WTC11 (cell line): Measurements from ENCODE around the gene HLCS. TPM values are rescaled to one million over a fixed set of nuclear protein-coding genes. Genes with fewer than 3 reads are reported as not detected.
"Not testable (repeated sequence)": the region's sequence is repeated elsewhere in the genome, so short reads cannot be mapped to it uniquely, and the experiment has no call there.

Source experiments
- ATAC-seq: fragments of 200-7000 bp; cut with Tn5 transposase; 2 replicates; pipeline ENCODE4 v1.10.0; 2021; ENCODE audit warnings: mild to moderate bottlenecking, moderate library complexity
- CTCF ChIA-PET: fragments of 300-600 bp; sonication (Branson Sonifier 250); formaldehyde crosslinking; loops from one replicate; lab custom pipeline; 2021; ENCODE audit warnings: antibody characterized with exemption; lab: Charles Lee
- POLR2A ChIA-PET: fragments of 350-600 bp; sonication (Branson Sonifier 250); formaldehyde crosslinking; loops from one replicate; lab custom pipeline; 2021; ENCODE audit warnings: antibody characterized with exemption; lab: Charles Lee
- DNase-seq: peaks from one replicate; pipeline ENCODE4 v3.0.0; 2021; ENCODE audit warnings: low spot score
- H3K27ac Mint-ChIP-seq: 2 replicates; pipeline ENCODE4 v1.8.0; 2021; ENCODE audit warnings: mixed read lengths
- H3K27me3 Mint-ChIP-seq: 2 replicates; pipeline ENCODE4 v1.8.0; 2021; ENCODE audit warnings: low read depth, mild to moderate bottlenecking, moderate library complexity, mixed read lengths
- H3K36me3 Mint-ChIP-seq: 2 replicates; pipeline ENCODE4 v1.8.0; 2021; ENCODE audit warnings: mixed read lengths
- H3K4me1 Mint-ChIP-seq: 2 replicates; pipeline ENCODE4 v1.8.0; 2022; ENCODE audit warnings: mixed read lengths
- H3K4me3 Mint-ChIP-seq: 2 replicates; pipeline ENCODE4 v1.8.0; 2021; ENCODE audit warnings: mild to moderate bottlenecking, moderate library complexity, mixed read lengths
- H3K9me3 Mint-ChIP-seq: 2 replicates; pipeline ENCODE4 v1.8.0; 2021; ENCODE audit warnings: mixed read lengths
- AFF4 ChIP-seq: sonication (generic); formaldehyde crosslinking; IDR thresholded peaks from 2 replicates; pipeline ENCODE4 v1.8.1; 2023; ENCODE audit warnings: mild to moderate bottlenecking, missing genetic modification reagents, borderline replicate concordance
- FOXP1 ChIP-seq: sonication (generic); formaldehyde crosslinking; IDR thresholded peaks from 2 replicates; pipeline ENCODE4 v1.8.0; 2022; ENCODE audit warnings: missing genetic modification reagents, mild to moderate bottlenecking, moderate library complexity, borderline replicate concordance
- GTF2I ChIP-seq: fragments of 250-450 bp; sonication (Bioruptor Pico); conservative IDR thresholded peaks from 2 replicates; pipeline ENCODE4 v1.4.0; 2021; ENCODE audit warnings: mild to moderate bottlenecking
- HMGXB4 ChIP-seq: sonication (generic); formaldehyde crosslinking; IDR thresholded peaks from 2 replicates; pipeline ENCODE4 v1.8.1; 2023; ENCODE audit warnings: mild to moderate bottlenecking, moderate library complexity, missing genetic modification reagents
- SMAD4 ChIP-seq: sonication (generic); formaldehyde crosslinking; IDR thresholded peaks from 2 replicates; pipeline ENCODE4 v1.8.0; 2022; ENCODE audit warnings: mild to moderate bottlenecking, missing genetic modification reagents
- SP1 ChIP-seq: sonication (generic); formaldehyde crosslinking; conservative IDR thresholded peaks from 2 replicates; pipeline ENCODE4 v1.8.1; 2022; ENCODE audit warnings: missing genetic modification reagents
- TP53 ChIP-seq: sonication (generic); formaldehyde crosslinking; IDR thresholded peaks from 2 replicates; pipeline ENCODE4 v1.8.1; 2023; ENCODE audit warnings: mild to moderate bottlenecking, missing genetic modification reagents
- ZMAT4 ChIP-seq: fragments of 250-450 bp; sonication (Bioruptor Pico); IDR thresholded peaks from 2 replicates; pipeline ENCODE4 v1.9.0; 2021; ENCODE audit warnings: mild to moderate bottlenecking
- ZNF121 ChIP-seq: sonication (generic); formaldehyde crosslinking; IDR thresholded peaks from 2 replicates; pipeline ENCODE4 v1.8.0; 2023; ENCODE audit warnings: missing genetic modification reagents
- ZNF263 ChIP-seq: sonication (generic); formaldehyde crosslinking; IDR thresholded peaks from 2 replicates; pipeline ENCODE4 v1.8.1; 2022; ENCODE audit warnings: low read depth, mild to moderate bottlenecking, moderate library complexity, missing genetic modification reagents
- ZNF281 ChIP-seq: sonication (generic); formaldehyde crosslinking; IDR thresholded peaks from 2 replicates; pipeline ENCODE4 v1.8.0; 2023; ENCODE audit warnings: mild to moderate bottlenecking, missing genetic modification reagents
- total RNA-seq: library from RNA; stranded (reverse); gene quantifications from 3 replicates; pipeline ENCODE4 v1.2.3, GENCODE V29; 2021

HLCS gene
- total RNA-seq, 1 experiment from 2014 or later: 9.3 TPM

GRCh38 chr21:37003917-37004316 lies 37.4 kb upstream of the HLCS start:
- H3K27me3 Mint-ChIP-seq: peaks cover 62% of the 10 kb centered on the region
- H3K4me3 Mint-ChIP-seq, H3K9me3 Mint-ChIP-seq, POLR2A ChIA-PET, H3K27ac Mint-ChIP-seq, H3K4me1 Mint-ChIP-seq, DNase-seq, H3K36me3 Mint-ChIP-seq, ATAC-seq: not testable (repeated sequence)
- TF ChIP-seq ZNF121 (CRISPR knock-in tag): peak; percentile 49; the same call in 1 of the 2 replicates
- CTCF ChIA-PET: interaction anchor here (1.5 kb wide), 1 partner anchor 14 kb away, joined by 4 read pairs; no protein-coding TSS in a partner anchor

GRCh38 chr21:37002851-37003250 lies 36.4 kb upstream of the HLCS start:
- H3K9me3 Mint-ChIP-seq, ATAC-seq, DNase-seq, H3K36me3 Mint-ChIP-seq, H3K4me1 Mint-ChIP-seq, H3K27ac Mint-ChIP-seq, H3K4me3 Mint-ChIP-seq, POLR2A ChIA-PET: not testable (repeated sequence)
- H3K27me3 Mint-ChIP-seq: peaks cover 56% of the 10 kb centered on the region
- CTCF ChIA-PET: interaction anchor here (1.0 to 1.4 kb wide), 2 partner anchors 12 to 26 kb away, joined by 4 read pairs; no protein-coding TSS in a partner anchor

- ATAC-seq (no peak), DNase-seq (no peak)
- no peak overlapping the region for H3K27ac Mint-ChIP-seq
- peaks cover 3% of the 10 kb centered on the region; the same call in 1 of the 2 replicates for H3K9me3 Mint-ChIP-seq
- POLR2A ChIA-PET: no interaction called here
- H3K27me3 Mint-ChIP-seq: peaks cover 45% of the 10 kb centered on the region
- peaks cover 9% of the 10 kb centered on the region for H3K4me1 Mint-ChIP-seq
- TF ChIP-seq ZMAT4 (no peak), GTF2I (CRISPR knock-in tag) (no peak), TP53 (no peak), SMAD4 (CRISPR knock-in tag) (no peak), ZNF281 (CRISPR knock-in tag) (no peak), ZNF263 (CRISPR knock-in tag) (no peak)
- H3K4me3 Mint-ChIP-seq: no peak overlapping the region
- CTCF ChIA-PET: interaction anchor here (1.3 to 1.4 kb wide), 3 partner anchors 8 to 11 kb away, joined by 4 to 8 read pairs (median 4); no protein-coding TSS in a partner anchor
- no peaks in the 10 kb centered on the region for H3K36me3 Mint-ChIP-seq
These were observed 35.0 kb upstream of the HLCS start for GRCh38 chr21:37001441-37001840.

- no peak for TF ChIP-seq AFF4
- TF ChIP-seq HMGXB4 (CRISPR knock-in tag): no peak
- no peak for TF ChIP-seq FOXP1 (CRISPR knock-in tag)
- TF ChIP-seq SP1 (CRISPR knock-in tag): no peak
- no peak overlapping the region for H3K27ac Mint-ChIP-seq
- H3K9me3 Mint-ChIP-seq: peaks cover 3% of the 10 kb centered on the region; the same call in 1 of the 2 replicates
- no peak for DNase-seq
- no peak for ATAC-seq
- POLR2A ChIA-PET: no interaction called here
- H3K27me3 Mint-ChIP-seq: peaks cover 35% of the 10 kb centered on the region
- CTCF ChIA-PET: interaction anchor here (1.3 to 1.9 kb wide), 4 partner anchors 8 to 24 kb away, joined by 4 to 8 read pairs (median 6); no protein-coding TSS in a partner anchor
- no peaks in the 10 kb centered on the region for H3K36me3 Mint-ChIP-seq
- no peak overlapping the region for H3K4me3 Mint-ChIP-seq
- H3K4me1 Mint-ChIP-seq: peaks cover 9% of the 10 kb centered on the region
These were observed 33.9 kb upstream of the HLCS start for GRCh38 chr21:37000381-37000780.
